K562 (cell line): ENCODE data around the gene METRNL. TPM values are rescaled to one million over a fixed set of nuclear protein-coding genes. Genes with fewer than 3 reads are reported as not detected.

Source experiments
- BMI1 ChIP-seq: fragments of 150-350 bp; IDR thresholded peaks from 2 replicates; pipeline ENCODE4 v1.6.1; 2014; ENCODE audit warnings: low read length
- GTF2E2 ChIP-seq: fragments of 200-800 bp; sonication (Bioruptor generic); IDR thresholded peaks from 2 replicates; pipeline ENCODE4 v1.6.1; 2016; ENCODE audit warnings: missing genetic modification characterization, missing compliant biosample characterization
- HOXB6 ChIP-seq: fragments of 250-450 bp; sonication (Bioruptor Pico); IDR thresholded peaks from 2 replicates; pipeline ENCODE4 v1.5.1; 2022; ENCODE audit warnings: mild to moderate bottlenecking, borderline replicate concordance
- MBD2 ChIP-seq: sonication (generic); IDR thresholded peaks from 2 replicates; pipeline ENCODE4 v1.6.1; 2016; ENCODE audit warnings: low read depth, borderline replicate concordance
- MEF2A ChIP-seq: IDR thresholded peaks from 2 replicates; pipeline ENCODE4 v1.6.1; 2011; ENCODE audit warnings: low read depth, mild to moderate bottlenecking, low read length, moderate library complexity; ENCODE audit not compliant: control insufficient read depth
- MTF1 ChIP-seq: fragments of 250-450 bp; sonication (Bioruptor Pico); IDR thresholded peaks from 2 replicates; pipeline ENCODE4 v1.9.0; 2021; ENCODE audit warnings: moderate library complexity, mild to moderate bottlenecking, inconsistent platforms, borderline replicate concordance
- NR4A1 ChIP-seq, 2 experiments: fragments of 250-450 bp in 1 of 2; fragments of 450-650 bp in 1 of 2; sonication (Bioruptor Pico) in 1 of 2; IDR thresholded peaks; 2 replicates each; pipeline versions ENCODE4 v1.4.0 to v1.6.1; 2016 to 2020; ENCODE audit warnings: mild to moderate bottlenecking in 2 of 2, missing compliant biosample characterization in 1 of 2, missing genetic modification characterization in 1 of 2, moderate library complexity in 1 of 2
- TBL1XR1 ChIP-seq, 2 experiments: IDR thresholded peaks; 2 replicates each; pipeline ENCODE4 v1.6.1; 2012; ENCODE audit warnings: improper control_type of control experiment in 2 of 2, low read length in 2 of 2, mild to moderate bottlenecking in 1 of 2
- ZEB2 ChIP-seq: fragments of 450-650 bp; IDR thresholded peaks from 2 replicates; pipeline ENCODE4 v1.6.1; 2016
- ZNF143 ChIP-seq: sonication (generic); formaldehyde crosslinking; IDR thresholded peaks from 2 replicates; pipeline ENCODE4 v1.9.0; 2022; ENCODE audit warnings: mild to moderate bottlenecking, missing genetic modification reagents
- polyA plus RNA-seq, 8 experiments: library from polyadenylated mRNA; depleted of rRNA in 4 of 8; stranded (reverse) in 5 of 8; unstranded in 3 of 8; fragments of >200 nt; fragmentation: Nextera tagmentation in 2 of 8; fragmentation: Illumina TruSeq in 1 of 8; extraction: Ambion mirVana in 2 of 8; extraction: Trizol in 1 of 8; gene quantifications; 2 replicates each; pipeline versions ENCODE4 v1.2.1 to v1.2.3, GENCODE V29; 2011 to 2014; ENCODE audit warnings: inconsistent platforms in 1 of 8, missing spikeins in 1 of 8
- total RNA-seq, 7 experiments: library from RNA; depleted of rRNA in 6 of 7; stranded (reverse); fragments of >200 nt in 6 of 7; fragmentation: Illumina TruSeq in 2 of 7; extraction: Trizol in 2 of 7; gene quantifications; 2 replicates each; pipeline versions ENCODE4 v1.2.1 to v1.2.3, GENCODE V29; 2011 to 2021; ENCODE audit warnings: low replicate concordance in 1 of 7
- TF ChIP-seq, protein P1 (sequence below): fragments of 200-800 bp; sonication (Bioruptor generic); IDR thresholded peaks from 2 replicates; pipeline ENCODE4 v1.6.1; 2017; ENCODE audit warnings: missing genetic modification characterization, missing compliant biosample characterization
- TF ChIP-seq, protein P2 (sequence below): sonication (generic); formaldehyde crosslinking; IDR thresholded peaks from 2 replicates; pipeline ENCODE4 v1.9.0; 2022; ENCODE audit warnings: mild to moderate bottlenecking, missing genetic modification reagents
- TF ChIP-seq, protein P3 (sequence below): fragments of 450-650 bp; IDR thresholded peaks from 2 replicates; pipeline ENCODE4 v1.6.1; 2016; ENCODE audit warnings: low read depth, mild to moderate bottlenecking, moderate library complexity
- TF ChIP-seq, protein P4 (sequence below): sonication (generic); formaldehyde crosslinking; IDR thresholded peaks from 2 replicates; pipeline ENCODE4 v1.9.0; 2022; ENCODE audit warnings: mild to moderate bottlenecking, missing genetic modification reagents
- TF ChIP-seq, protein P5 (sequence below): fragments of 250-450 bp; sonication (Bioruptor Pico); IDR thresholded peaks from 2 replicates; pipeline ENCODE4 v1.4.0; 2020; ENCODE audit warnings: mild to moderate bottlenecking, moderate library complexity
- TF ChIP-seq, protein P6 (sequence below), 2 experiments: fragments of 450-650 bp in 1 of 2; sonication (generic) in 1 of 2; formaldehyde crosslinking; conservative IDR thresholded peaks; 2 replicates each; pipeline versions ENCODE4 v1.4.0 to v1.8.1; 2020 to 2022; ENCODE audit warnings: mild to moderate bottlenecking in 1 of 2, missing genetic modification reagents in 1 of 2
- TF ChIP-seq, protein P7 (sequence below): sonication (generic); formaldehyde crosslinking; IDR thresholded peaks from 2 replicates; pipeline ENCODE4 v1.8.1; 2023; ENCODE audit warnings: mild to moderate bottlenecking, missing genetic modification reagents

Gene METRNL
- total and polyA plus RNA-seq, 9 of the 15 experiments (the other 6 are each of a cell fraction or from before 2014, with no cell fraction given) = 0.17 to 31.8 (median 2.9) TPM

DNA sequence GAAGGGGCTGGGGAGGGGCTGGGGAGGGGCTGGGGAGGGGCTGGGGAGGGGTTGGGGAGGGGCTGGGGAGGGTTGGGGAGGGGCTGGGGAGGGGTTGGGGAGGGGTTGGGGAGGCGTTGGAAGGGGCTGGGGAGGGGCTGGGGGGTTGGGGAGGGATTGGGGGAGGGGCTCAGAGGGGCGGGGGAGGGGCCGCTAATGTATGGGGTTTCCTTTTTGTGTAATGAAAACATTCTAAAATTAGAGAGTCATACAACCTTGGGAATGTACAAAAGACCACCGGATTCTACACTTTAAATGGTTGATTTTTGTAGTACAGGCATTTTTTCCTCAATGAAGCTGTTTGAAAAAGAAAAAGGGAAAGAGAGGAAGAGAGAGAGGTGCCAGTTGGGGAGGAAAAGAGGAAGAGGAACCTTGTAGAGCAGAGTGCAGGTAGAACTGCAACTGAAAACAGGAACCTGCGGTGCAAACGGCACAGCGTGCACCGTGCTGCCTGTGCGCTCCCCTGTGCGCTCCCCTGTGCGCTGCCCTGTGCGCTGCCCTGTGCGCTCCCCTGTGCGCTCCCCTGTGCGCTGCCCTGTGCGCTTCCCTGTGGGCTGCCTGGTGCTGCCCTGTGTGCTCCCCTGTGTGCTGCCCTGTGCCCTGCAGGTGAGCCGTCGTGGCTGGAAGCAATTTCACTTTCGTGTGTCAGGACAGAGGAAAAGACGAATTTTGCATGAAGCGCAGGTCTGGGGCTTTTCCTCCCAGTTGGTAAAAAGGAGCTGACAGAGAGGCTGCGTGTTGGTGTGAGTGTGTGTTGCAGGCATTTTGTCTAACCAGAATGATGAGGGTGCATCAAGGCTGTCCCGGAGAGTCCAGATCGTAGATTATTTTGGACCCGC lies 40.8 kb downstream of the METRNL start (continued):
- TF ChIP-seq, protein P1, sequence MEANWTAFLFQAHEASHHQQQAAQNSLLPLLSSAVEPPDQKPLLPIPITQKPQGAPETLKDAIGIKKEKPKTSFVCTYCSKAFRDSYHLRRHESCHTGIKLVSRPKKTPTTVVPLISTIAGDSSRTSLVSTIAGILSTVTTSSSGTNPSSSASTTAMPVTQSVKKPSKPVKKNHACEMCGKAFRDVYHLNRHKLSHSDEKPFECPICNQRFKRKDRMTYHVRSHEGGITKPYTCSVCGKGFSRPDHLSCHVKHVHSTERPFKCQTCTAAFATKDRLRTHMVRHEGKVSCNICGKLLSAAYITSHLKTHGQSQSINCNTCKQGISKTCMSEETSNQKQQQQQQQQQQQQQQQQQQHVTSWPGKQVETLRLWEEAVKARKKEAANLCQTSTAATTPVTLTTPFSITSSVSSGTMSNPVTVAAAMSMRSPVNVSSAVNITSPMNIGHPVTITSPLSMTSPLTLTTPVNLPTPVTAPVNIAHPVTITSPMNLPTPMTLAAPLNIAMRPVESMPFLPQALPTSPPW = peak; percentile 9; the same call in 1 of the 2 replicates
- TF ChIP-seq HOXB6 (CRISPR knock-in tag) (no peak), NR4A1 (CRISPR knock-in tag; IDR thresholded peaks at IDR 0.05) (no peak), NR4A1 (tag; IDR thresholded peaks at IDR 0.05) (no peak), TBL1XR1 (IDR thresholded peaks at IDR 0.05; ENCODE audit: low read length in 2 of 2) (no peak), BMI1 (no peak), MTF1 (no peak), MBD2 (0 out of 2 replicates have a peak, but pooled peaks have one; percentile 24), MEF2A (no peak), ZNF143 (CRISPR knock-in tag) (no peak), GTF2E2 (tag) (no peak), ZEB2 (0 out of 2 replicates have a peak, but pooled peaks have one; percentile 34)
- TF ChIP-seq, protein P2, sequence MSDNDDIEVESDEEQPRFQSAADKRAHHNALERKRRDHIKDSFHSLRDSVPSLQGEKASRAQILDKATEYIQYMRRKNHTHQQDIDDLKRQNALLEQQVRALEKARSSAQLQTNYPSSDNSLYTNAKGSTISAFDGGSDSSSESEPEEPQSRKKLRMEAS (CRISPR knock-in tag) = peak; percentile 73
- TF ChIP-seq, protein P3, sequence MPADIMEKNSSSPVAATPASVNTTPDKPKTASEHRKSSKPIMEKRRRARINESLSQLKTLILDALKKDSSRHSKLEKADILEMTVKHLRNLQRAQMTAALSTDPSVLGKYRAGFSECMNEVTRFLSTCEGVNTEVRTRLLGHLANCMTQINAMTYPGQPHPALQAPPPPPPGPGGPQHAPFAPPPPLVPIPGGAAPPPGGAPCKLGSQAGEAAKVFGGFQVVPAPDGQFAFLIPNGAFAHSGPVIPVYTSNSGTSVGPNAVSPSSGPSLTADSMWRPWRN = no peak
- TF ChIP-seq, protein P4, sequence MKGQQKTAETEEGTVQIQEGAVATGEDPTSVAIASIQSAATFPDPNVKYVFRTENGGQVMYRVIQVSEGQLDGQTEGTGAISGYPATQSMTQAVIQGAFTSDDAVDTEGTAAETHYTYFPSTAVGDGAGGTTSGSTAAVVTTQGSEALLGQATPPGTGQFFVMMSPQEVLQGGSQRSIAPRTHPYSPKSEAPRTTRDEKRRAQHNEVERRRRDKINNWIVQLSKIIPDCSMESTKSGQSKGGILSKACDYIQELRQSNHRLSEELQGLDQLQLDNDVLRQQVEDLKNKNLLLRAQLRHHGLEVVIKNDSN (CRISPR knock-in tag) = 0 out of 2 replicates have a peak, but pooled peaks have one; percentile 17
- TF ChIP-seq, protein P5, sequence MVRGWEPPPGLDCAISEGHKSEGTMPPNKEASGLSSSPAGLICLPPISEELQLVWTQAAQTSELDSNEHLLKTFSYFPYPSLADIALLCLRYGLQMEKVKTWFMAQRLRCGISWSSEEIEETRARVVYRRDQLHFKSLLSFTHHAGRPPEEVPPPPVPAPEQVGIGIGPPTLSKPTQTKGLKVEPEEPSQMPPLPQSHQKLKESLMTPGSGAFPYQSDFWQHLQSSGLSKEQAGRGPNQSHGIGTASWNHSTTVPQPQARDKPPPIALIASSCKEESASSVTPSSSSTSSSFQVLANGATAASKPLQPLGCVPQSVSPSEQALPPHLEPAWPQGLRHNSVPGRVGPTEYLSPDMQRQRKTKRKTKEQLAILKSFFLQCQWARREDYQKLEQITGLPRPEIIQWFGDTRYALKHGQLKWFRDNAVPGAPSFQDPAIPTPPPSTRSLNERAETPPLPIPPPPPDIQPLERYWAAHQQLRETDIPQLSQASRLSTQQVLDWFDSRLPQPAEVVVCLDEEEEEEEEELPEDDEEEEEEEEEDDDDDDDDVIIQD (CRISPR knock-in tag) = no peak
- TF ChIP-seq, protein P6, sequence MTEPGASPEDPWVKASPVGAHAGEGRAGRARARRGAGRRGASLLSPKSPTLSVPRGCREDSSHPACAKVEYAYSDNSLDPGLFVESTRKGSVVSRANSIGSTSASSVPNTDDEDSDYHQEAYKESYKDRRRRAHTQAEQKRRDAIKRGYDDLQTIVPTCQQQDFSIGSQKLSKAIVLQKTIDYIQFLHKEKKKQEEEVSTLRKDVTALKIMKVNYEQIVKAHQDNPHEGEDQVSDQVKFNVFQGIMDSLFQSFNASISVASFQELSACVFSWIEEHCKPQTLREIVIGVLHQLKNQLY (CRISPR knock-in tag; conservative IDR thresholded peaks at IDR 0.05) = no peak
- TF ChIP-seq, protein P7, sequence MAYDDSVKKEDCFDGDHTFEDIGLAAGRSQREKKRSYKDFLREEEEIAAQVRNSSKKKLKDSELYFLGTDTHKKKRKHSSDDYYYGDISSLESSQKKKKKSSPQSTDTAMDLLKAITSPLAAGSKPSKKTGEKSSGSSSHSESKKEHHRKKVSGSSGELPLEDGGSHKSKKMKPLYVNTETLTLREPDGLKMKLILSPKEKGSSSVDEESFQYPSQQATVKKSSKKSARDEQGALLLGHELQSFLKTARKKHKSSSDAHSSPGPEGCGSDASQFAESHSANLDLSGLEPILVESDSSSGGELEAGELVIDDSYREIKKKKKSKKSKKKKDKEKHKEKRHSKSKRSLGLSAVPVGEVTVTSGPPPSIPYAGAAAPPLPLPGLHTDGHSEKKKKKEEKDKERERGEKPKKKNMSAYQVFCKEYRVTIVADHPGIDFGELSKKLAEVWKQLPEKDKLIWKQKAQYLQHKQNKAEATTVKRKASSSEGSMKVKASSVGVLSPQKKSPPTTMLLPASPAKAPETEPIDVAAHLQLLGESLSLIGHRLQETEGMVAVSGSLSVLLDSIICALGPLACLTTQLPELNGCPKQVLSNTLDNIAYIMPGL = no peak
